Measurements from ENCODE around the gene MT1E. TPM values are rescaled to one million over a fixed set of nuclear protein-coding genes. Genes with fewer than 3 reads are reported as not detected.
A peak's percentile ranks its signal among the peaks of the same experiment; 100 is the strongest.

MT1E gene
- total and polyA plus RNA-seq, 2 of the 13 experiments (the other 11 are each of a cell fraction or from before 2014, with no cell fraction given), result 110 to 1,072 TPM

GRCh38 chr16:56657555-56658326 lies 32.2 kb downstream of the MT1E start, which contains the start of gene MT1F (continued):
- TF ChIP-seq SIN3A (IDR thresholded peaks at IDR 0.05; ENCODE audit: borderline replicate concordance, low read depth, low read length) (peak; percentile 46; the same call in 1 of the 2 replicates), SRF (IDR thresholded peaks at IDR 0.05; ENCODE audit: low read depth, low read length) (no peak), ZFP91 (CRISPR knock-in tag; IDR thresholded peaks at IDR 0.05; ENCODE audit: borderline replicate concordance) (peak; percentile 67), MXD1 (CRISPR knock-in tag; IDR thresholded peaks at IDR 0.05) (peak; percentile 71; the same call in 1 of the 2 replicates), ZKSCAN8 (CRISPR knock-in tag; IDR thresholded peaks at IDR 0.05; ENCODE audit: borderline replicate concordance) (no peak), ZBTB26 (CRISPR knock-in tag; IDR thresholded peaks at IDR 0.05; ENCODE audit: borderline replicate concordance) (0 out of 2 replicates have a peak, but pooled peaks have one; percentile 24), SKIL (CRISPR knock-in tag; IDR thresholded peaks at IDR 0.05; ENCODE audit: borderline replicate concordance) (no peak), EHMT2 (IDR thresholded peaks at IDR 0.05; ENCODE audit: borderline replicate concordance, low read depth, low read length) (no peak), RARA (CRISPR knock-in tag; IDR thresholded peaks at IDR 0.05) (no peak), FOXK1 (CRISPR knock-in tag; IDR thresholded peaks at IDR 0.05; ENCODE audit: borderline replicate concordance, low read depth) (peak; percentile 52; the same call in 1 of the 2 replicates), HMGXB4 (CRISPR knock-in tag; IDR thresholded peaks at IDR 0.05; ENCODE audit: borderline replicate concordance in 1 of 2, low read depth in 1 of 2) (peak in 1 of 2 experiments; percentile 59; a peak in 2 of 4 replicates), MTA1 (CRISPR knock-in tag; IDR thresholded peaks at IDR 0.05; ENCODE audit: borderline replicate concordance) (0 out of 2 replicates have a peak, but pooled peaks have one; percentile 55), KAT8 (CRISPR knock-in tag; IDR thresholded peaks at IDR 0.05) (peak; percentile 48; the same call in 1 of the 2 replicates), ZNF121 (CRISPR knock-in tag; IDR thresholded peaks at IDR 0.05) (0 out of 2 replicates have a peak, but pooled peaks have one; percentile 17), MXD3 (CRISPR knock-in tag; IDR thresholded peaks at IDR 0.05) (peak; percentile 42; the same call in 1 of the 2 replicates), ZC3H13 (CRISPR knock-in tag; IDR thresholded peaks at IDR 0.05) (peak; percentile 62; the same call in 1 of the 2 replicates), ZNF263 (CRISPR knock-in tag; IDR thresholded peaks at IDR 0.05) (0 out of 2 replicates have a peak, but pooled peaks have one; percentile 9), TMF1 (CRISPR knock-in tag; IDR thresholded peaks at IDR 0.05; ENCODE audit: low read depth) (0 out of 2 replicates have a peak, but pooled peaks have one; percentile 0), ZNF776 (CRISPR knock-in tag; IDR thresholded peaks at IDR 0.05) (peak; percentile 69; the same call in 1 of the 2 replicates), SMC3 (IDR thresholded peaks at IDR 0.05; ENCODE audit: low read length) (no peak)

All from HepG2 (cell line).